ENCODE data around the gene LCT. TPM values are rescaled to one million over a fixed set of nuclear protein-coding genes. Genes with fewer than 3 reads are reported as not detected.

The LCT gene
- total and polyA plus RNA-seq, 2 of the 13 experiments (the other 11 are each of a cell fraction or from before 2014, with no cell fraction given) = not detected

DNA sequence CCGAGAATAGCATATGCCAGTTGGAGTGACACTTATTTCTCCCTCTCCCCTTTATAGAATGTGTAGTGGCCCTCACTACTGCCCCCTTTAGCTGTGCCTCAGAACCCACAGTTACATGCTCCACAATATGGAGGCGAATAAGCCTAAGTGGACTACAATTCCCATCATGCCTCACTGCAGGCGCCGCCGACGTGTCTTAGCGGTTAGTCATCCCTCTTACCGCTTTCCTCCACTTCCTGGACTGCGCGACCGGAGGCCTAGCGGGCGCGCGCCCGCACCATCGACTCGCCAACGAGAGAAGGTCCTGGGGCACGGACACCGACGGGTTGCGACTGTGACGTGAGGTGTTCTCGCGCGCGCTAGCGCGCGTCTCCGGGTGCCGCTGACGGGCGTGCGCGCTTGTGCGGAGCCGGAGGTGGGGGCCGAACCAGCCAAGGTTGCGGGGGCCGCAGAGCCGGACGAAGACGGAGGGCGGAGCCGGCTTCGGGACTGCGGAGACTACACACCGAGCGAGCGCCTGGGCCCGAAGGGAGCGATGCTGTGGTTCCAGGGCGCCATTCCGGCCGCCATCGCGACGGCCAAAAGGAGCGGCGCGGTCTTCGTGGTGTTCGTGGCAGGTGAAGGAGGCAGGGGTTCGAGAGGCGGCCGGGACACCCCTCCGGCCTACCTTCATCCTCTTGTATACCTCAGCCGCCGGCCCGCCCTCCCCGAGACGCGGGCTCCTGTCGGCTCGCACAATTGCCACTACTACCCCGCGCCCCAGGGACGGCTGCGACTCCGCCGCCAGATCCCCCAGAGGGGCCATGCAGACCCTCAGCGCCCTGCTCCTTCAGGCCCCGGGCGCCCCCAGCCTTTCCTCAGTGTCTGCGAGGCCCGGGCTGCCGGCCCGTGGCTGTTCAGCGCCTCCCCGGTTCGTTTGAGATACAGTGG is 95.3 kb downstream of the LCT start, which contains the start of gene UBXN4:
UBXN4 (plus strand) TSS at position 461 of the 930 bp plus-strand sequence; CDS start at position 536, 75 bp downstream.
- DNase-seq (ENCODE audit: low spot score) (peak; percentile 99), ATAC-seq (peak; percentile 93), FAIRE-seq (peak; percentile 99)
- Histone ChIP-seq H3K9me3 (ENCODE audit: low read length) (no peaks in the 10 kb centered on the region), H3K4me3 (replicated peaks in 1 of 3; ENCODE audit: insufficient read depth in 1 of 3, low read depth in 2 of 3, low read length in 3 of 3) (peak within 1 kb of the TSS; percentile 85 to 98 (median 95)), H3K9ac (ENCODE audit: insufficient read depth, low read depth, low read length) (peak within 1 kb of the TSS; percentile 99), H3K4me1 (ENCODE audit: insufficient read depth, low read length) (peaks cover 27% of the 10 kb centered on the region), H3K4me2 (ENCODE audit: low read depth, low read length) (peak within 1 kb of the TSS; percentile 83), H4K20me1 (ENCODE audit: insufficient read depth, low read length) (peaks cover 38% of the 10 kb centered on the region), H3K36me3 (replicated peaks in 1 of 2; ENCODE audit: control insufficient read depth in 1 of 2, insufficient read depth in 2 of 2, low read length in 2 of 2) (peaks cover 0 to 16% of the 10 kb centered on the region in 2 experiments; a peak in 3 of 5 replicates), H3K27ac (ENCODE audit: extremely low read length, insufficient read depth, low read length) (peak within 1 kb of the TSS; percentile 93), H3K79me2 (ENCODE audit: insufficient read depth, low read length) (peaks cover 45% of the 10 kb centered on the region), H3K27me3 (ENCODE audit: control insufficient read depth in 1 of 2, insufficient read depth in 2 of 2, low read length in 2 of 2) (no peaks in the 10 kb centered on the region; a peak in 1 of 5 replicates), H2AFZ (ENCODE audit: low read length) (peak within 1 kb of the TSS; percentile 78)
- CTCF ChIA-PET (ENCODE audit: low intra/inter-chr PET ratio, low total read pairs) = no interaction called here
- intact Hi-C loops (cut with micrococcal nuclease; ENCODE audit: unreplicated experiment) = loop anchor here (2.0 kb wide), 1 partner anchor 211 kb away; the partner anchor contains the start of genes R3HDM1 and ZRANB3
- in situ Hi-C loops (cut with HindIII; ENCODE audit: extremely low pct_ligation_motif_present, low pct_unique_long_range_greater_than_20kb) = no loop called here
- TSS peak; percentile 71 for BruUV-seq (replicated peaks)
- POLR2A ChIA-PET = interaction anchor here (0.7 to 1.1 kb wide), 7 partner anchors 15 to 823 kb away, joined by 3 to 5 read pairs (median 3); partner anchors contain the start of genes CCNT2, R3HDM1 and ZRANB3
- 3% methylated on average over 52 of the region's 93 CpGs for WGBS (ENCODE audit: low lambda C conversion rate)
- TF ChIP-seq, protein P1, sequence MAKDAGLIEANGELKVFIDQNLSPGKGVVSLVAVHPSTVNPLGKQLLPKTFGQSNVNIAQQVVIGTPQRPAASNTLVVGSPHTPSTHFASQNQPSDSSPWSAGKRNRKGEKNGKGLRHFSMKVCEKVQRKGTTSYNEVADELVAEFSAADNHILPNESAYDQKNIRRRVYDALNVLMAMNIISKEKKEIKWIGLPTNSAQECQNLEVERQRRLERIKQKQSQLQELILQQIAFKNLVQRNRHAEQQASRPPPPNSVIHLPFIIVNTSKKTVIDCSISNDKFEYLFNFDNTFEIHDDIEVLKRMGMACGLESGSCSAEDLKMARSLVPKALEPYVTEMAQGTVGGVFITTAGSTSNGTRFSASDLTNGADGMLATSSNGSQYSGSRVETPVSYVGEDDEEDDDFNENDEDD (CRISPR knock-in tag; IDR thresholded peaks at IDR 0.05; ENCODE audit: borderline replicate concordance) = peak; percentile 78; the same call in 1 of the 2 replicates
- TF ChIP-seq CBFB (CRISPR knock-in tag; IDR thresholded peaks at IDR 0.05) (peak; percentile 78; the same call in 1 of the 2 replicates), ZNF562 (CRISPR knock-in tag; IDR thresholded peaks at IDR 0.05; ENCODE audit: borderline replicate concordance) (no peak), ZNF773 (CRISPR knock-in tag; IDR thresholded peaks at IDR 0.05; ENCODE audit: borderline replicate concordance) (peak; percentile 80; the same call in 1 of the 2 replicates), ZNF703 (CRISPR knock-in tag; IDR thresholded peaks at IDR 0.05; ENCODE audit: borderline replicate concordance) (peak; percentile 85), SETDB1 (CRISPR knock-in tag; IDR thresholded peaks at IDR 0.05; ENCODE audit: borderline replicate concordance) (0 out of 2 replicates have a peak, but pooled peaks have one; percentile 58), JDP2 (CRISPR knock-in tag; IDR thresholded peaks at IDR 0.05; ENCODE audit: borderline replicate concordance) (no peak), GABPA (IDR thresholded peaks at IDR 0.05; ENCODE audit: low read depth, low read length) (peak; percentile 50), GABPA (CRISPR knock-in tag; IDR thresholded peaks at IDR 0.05; ENCODE audit: low read depth) (peak; percentile 88), CREB1 (IDR thresholded peaks at IDR 0.05) (peak; percentile 93), CREB1 (CRISPR knock-in tag; IDR thresholded peaks at IDR 0.05) (peak; percentile 97), ZNF138 (CRISPR knock-in tag; IDR thresholded peaks at IDR 0.05; ENCODE audit: low read depth) (peak; percentile 37), ZNF44 (CRISPR knock-in tag; IDR thresholded peaks at IDR 0.05) (no peak; the same call in 1 of the 2 replicates), ZNF441 (CRISPR knock-in tag; IDR thresholded peaks at IDR 0.05; ENCODE audit: borderline replicate concordance) (peak; percentile 88; the same call in 1 of the 2 replicates), PITX1 (CRISPR knock-in tag; IDR thresholded peaks at IDR 0.05) (peak; percentile 48), CBX2 (IDR thresholded peaks at IDR 0.05; ENCODE audit: low read depth, low read length) (no peak), CBX2 (CRISPR knock-in tag; IDR thresholded peaks at IDR 0.05; ENCODE audit: low read depth) (no peak), MTA3 (CRISPR knock-in tag; IDR thresholded peaks at IDR 0.05) (no peak), RNF2 (conservative IDR thresholded peaks at IDR 0.05; ENCODE audit: low read depth) (0 out of 2 replicates have a peak, but pooled peaks have one; percentile 61), ZNF772 (CRISPR knock-in tag; IDR thresholded peaks at IDR 0.05) (peak; percentile 75)
- TF ChIP-seq, protein P2, sequence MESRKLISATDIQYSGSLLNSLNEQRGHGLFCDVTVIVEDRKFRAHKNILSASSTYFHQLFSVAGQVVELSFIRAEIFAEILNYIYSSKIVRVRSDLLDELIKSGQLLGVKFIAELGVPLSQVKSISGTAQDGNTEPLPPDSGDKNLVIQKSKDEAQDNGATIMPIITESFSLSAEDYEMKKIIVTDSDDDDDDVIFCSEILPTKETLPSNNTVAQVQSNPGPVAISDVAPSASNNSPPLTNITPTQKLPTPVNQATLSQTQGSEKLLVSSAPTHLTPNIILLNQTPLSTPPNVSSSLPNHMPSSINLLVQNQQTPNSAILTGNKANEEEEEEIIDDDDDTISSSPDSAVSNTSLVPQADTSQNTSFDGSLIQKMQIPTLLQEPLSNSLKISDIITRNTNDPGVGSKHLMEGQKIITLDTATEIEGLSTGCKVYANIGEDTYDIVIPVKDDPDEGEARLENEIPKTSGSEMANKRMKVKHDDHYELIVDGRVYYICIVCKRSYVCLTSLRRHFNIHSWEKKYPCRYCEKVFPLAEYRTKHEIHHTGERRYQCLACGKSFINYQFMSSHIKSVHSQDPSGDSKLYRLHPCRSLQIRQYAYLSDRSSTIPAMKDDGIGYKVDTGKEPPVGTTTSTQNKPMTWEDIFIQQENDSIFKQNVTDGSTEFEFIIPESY (CRISPR knock-in tag; IDR thresholded peaks at IDR 0.05) = no peak

Data from HepG2 (cell line).